Measurements from ENCODE around the gene HSD17B4. TPM values are rescaled to one million over a fixed set of nuclear protein-coding genes. Genes with fewer than 3 reads are reported as not detected.

The HSD17B4 gene
- total RNA-seq, 1 experiment from 2014 or later, result 362 TPM

- POLR2A ChIA-PET, result no interaction called here
Observed at GRCh38 chr5:119521232-119521631, 68.9 kb downstream of the HSD17B4 start.

GRCh38 chr5:119522841-119523240 is 70.5 kb downstream of the HSD17B4 start:
- Mint-ChIP-seq H3K27me3 (ENCODE audit: low read depth) (no peaks in the 10 kb centered on the region), H3K9me3 (no peaks in the 10 kb centered on the region), H3K27ac (no peak overlapping the region), H3K36me3 (peaks cover 45% of the 10 kb centered on the region), H3K4me3 (no peak overlapping the region), H3K4me1 (no peaks in the 10 kb centered on the region)
- DNase-seq (ENCODE audit: low spot score) (no peak), ATAC-seq (no peak)
- TF ChIP-seq TEAD1 (CRISPR knock-in tag; IDR thresholded peaks at IDR 0.05) (no peak), GTF2I (CRISPR knock-in tag; conservative IDR thresholded peaks at IDR 0.05) (no peak), CBFB (CRISPR knock-in tag; IDR thresholded peaks at IDR 0.05; ENCODE audit: low read depth) (no peak), ZNF232 (CRISPR knock-in tag; IDR thresholded peaks at IDR 0.05) (no peak), ZNF281 (CRISPR knock-in tag; IDR thresholded peaks at IDR 0.05) (no peak), NR1H2 (CRISPR knock-in tag; IDR thresholded peaks at IDR 0.05) (no peak), TEAD4 (CRISPR knock-in tag; IDR thresholded peaks at IDR 0.05) (no peak), CDX4 (CRISPR knock-in tag; IDR thresholded peaks at IDR 0.05; ENCODE audit: borderline replicate concordance) (no peak), CREB1 (CRISPR knock-in tag; IDR thresholded peaks at IDR 0.05) (no peak), MXD4 (CRISPR knock-in tag; IDR thresholded peaks at IDR 0.05; ENCODE audit: borderline replicate concordance) (no peak), FOXJ3 (CRISPR knock-in tag; IDR thresholded peaks at IDR 0.05; ENCODE audit: borderline replicate concordance) (no peak), CREM (CRISPR knock-in tag; IDR thresholded peaks at IDR 0.05) (no peak), ZNF121 (CRISPR knock-in tag; IDR thresholded peaks at IDR 0.05) (no peak)
- CTCF ChIA-PET, result no interaction called here
- POLR2A ChIA-PET, result no interaction called here

More at GRCh38 chr5:119521232-119521631, 68.9 kb downstream of the HSD17B4 start:
- Mint-ChIP-seq H3K4me3 (no peak overlapping the region), H3K4me1 (no peaks in the 10 kb centered on the region), H3K9me3 (peaks cover 5% of the 10 kb centered on the region), H3K27me3 (ENCODE audit: low read depth) (no peaks in the 10 kb centered on the region), H3K27ac (no peak overlapping the region), H3K36me3 (peaks cover 45% of the 10 kb centered on the region)
- no peak for ATAC-seq
- no peak for TF ChIP-seq FOXJ3 (CRISPR knock-in tag; IDR thresholded peaks at IDR 0.05; ENCODE audit: borderline replicate concordance)
- no peak for TF ChIP-seq ZBTB21 (CRISPR knock-in tag; IDR thresholded peaks at IDR 0.05; ENCODE audit: borderline replicate concordance)
- TF ChIP-seq ZNF416 (CRISPR knock-in tag; IDR thresholded peaks at IDR 0.05), result no peak
- TF ChIP-seq ETV6 (CRISPR knock-in tag; IDR thresholded peaks at IDR 0.05), result no peak
- TF ChIP-seq OVOL2 (CRISPR knock-in tag; IDR thresholded peaks at IDR 0.05; ENCODE audit: borderline replicate concordance), result no peak
- TF ChIP-seq ATF6 (CRISPR knock-in tag; IDR thresholded peaks at IDR 0.05), result no peak
- no peak for TF ChIP-seq ZNF423 (CRISPR knock-in tag; IDR thresholded peaks at IDR 0.05)
- TF ChIP-seq IRF2 (CRISPR knock-in tag; IDR thresholded peaks at IDR 0.05; ENCODE audit: borderline replicate concordance, low read depth), result no peak
- no peak for TF ChIP-seq ZBTB43 (CRISPR knock-in tag; IDR thresholded peaks at IDR 0.05)
- TF ChIP-seq HMGA2 (CRISPR knock-in tag; IDR thresholded peaks at IDR 0.05), result no peak
- no peak for TF ChIP-seq GRHL2 (CRISPR knock-in tag; IDR thresholded peaks at IDR 0.05; ENCODE audit: insufficient replicate concordance, severe bottlenecking)
- CTCF ChIA-PET, result no interaction called here
- no peak for DNase-seq (ENCODE audit: low spot score)

Data from WTC11 (cell line).